ENCODE measurements around the gene FOXF2.

- TF ChIP-seq BATF2 (CRISPR knock-in tag; IDR thresholded peaks at IDR 0.05): no peak
- TF ChIP-seq CEBPB (IDR thresholded peaks at IDR 0.05; ENCODE audit: borderline replicate concordance, low read depth, low read length): no peak
- no peak for TF ChIP-seq ZNF556 (CRISPR knock-in tag; IDR thresholded peaks at IDR 0.05; ENCODE audit: borderline replicate concordance)
- TF ChIP-seq POLR2A (IDR thresholded peaks at IDR 0.05; ENCODE audit: insufficient read depth in 1 of 2, low read depth in 2 of 2, low read length in 2 of 2): no peak
- no peak for TF ChIP-seq AGO2 (optimal IDR thresholded peaks at IDR 0.05; ENCODE audit: low read depth, low read length)
- TF ChIP-seq SIN3B (IDR thresholded peaks at IDR 0.05; ENCODE audit: low read length): no peak
- no peak for TF ChIP-seq TEAD2 (CRISPR knock-in tag; IDR thresholded peaks at IDR 0.05)
- no peak for TF ChIP-seq ZSCAN29 (CRISPR knock-in tag; conservative IDR thresholded peaks at IDR 0.05)
- TF ChIP-seq JUND (CRISPR knock-in tag; IDR thresholded peaks at IDR 0.05): no peak
- no peak for TF ChIP-seq RAD21 (CRISPR knock-in tag; IDR thresholded peaks at IDR 0.05)
- TF ChIP-seq GABPB1 (CRISPR knock-in tag; IDR thresholded peaks at IDR 0.05): no peak
- TF ChIP-seq THRA (CRISPR knock-in tag; IDR thresholded peaks at IDR 0.05; ENCODE audit: borderline replicate concordance): no peak
- TF ChIP-seq CTCF (CRISPR knock-in tag; IDR thresholded peaks at IDR 0.05): no peak
- TF ChIP-seq MYC (CRISPR knock-in tag; IDR thresholded peaks at IDR 0.05; ENCODE audit: borderline replicate concordance): no peak
These were observed 20.4 kb upstream of the FOXF2 start for GRCh38 chr6:1368940-1369339.

All from HepG2 (cell line).